ENCODE data around the gene HMMR. TPM values are rescaled to one million over a fixed set of nuclear protein-coding genes. Genes with fewer than 3 reads are reported as not detected.

Gene HMMR
- total RNA-seq, 2 donors from 2014 or later = 68.0 to 79.8 TPM

- ATAC-seq (replicated peaks) = peak; percentile 60
- Mint-ChIP-seq H3K27ac (no peak overlapping the region), H3K36me3 (ENCODE audit: low read depth) (peaks cover 72% of the 10 kb centered on the region), H3K9me3 (no peaks in the 10 kb centered on the region), H3K27me3 (no peaks in the 10 kb centered on the region), H3K4me1 (no peaks in the 10 kb centered on the region), H3K4me3 (no peak overlapping the region)
Observed at GRCh38 chr5:163478126-163478981, 17.9 kb downstream of the HMMR start.

- no peaks in the 10 kb centered on the region for H3K4me1 Mint-ChIP-seq
- peaks cover 70% of the 10 kb centered on the region for H3K36me3 Mint-ChIP-seq (ENCODE audit: low read depth)
- no peak overlapping the region for H3K27ac Mint-ChIP-seq
- ATAC-seq (replicated peaks) = peak; percentile 37
- no peaks in the 10 kb centered on the region for H3K27me3 Mint-ChIP-seq
- no peak overlapping the region for H3K4me3 Mint-ChIP-seq
- H3K9me3 Mint-ChIP-seq = no peaks in the 10 kb centered on the region
Observed at GRCh38 chr5:163478982-163479271, 18.5 kb downstream of the HMMR start.

- ATAC-seq (replicated peaks) = no peak
- H3K36me3 Mint-ChIP-seq (ENCODE audit: low read depth) = peaks cover 29% of the 10 kb centered on the region
Observed at GRCh38 chr5:163489055-163489744, 28.8 kb downstream of the HMMR start.

GRCh38 chr5:163489745-163490075 lies 29.3 kb downstream of the HMMR start:
- H3K4me1 Mint-ChIP-seq = no peaks in the 10 kb centered on the region
- no peak for ATAC-seq (replicated peaks)
- H3K4me3 Mint-ChIP-seq = no peak overlapping the region
- H3K27ac Mint-ChIP-seq = no peak overlapping the region
- H3K36me3 Mint-ChIP-seq (ENCODE audit: low read depth) = peaks cover 26% of the 10 kb centered on the region
- no peaks in the 10 kb centered on the region for H3K27me3 Mint-ChIP-seq
- no peaks in the 10 kb centered on the region for H3K9me3 Mint-ChIP-seq

More at GRCh38 chr5:163489055-163489744, 28.8 kb downstream of the HMMR start:
- no peak overlapping the region for H3K4me3 Mint-ChIP-seq
- no peaks in the 10 kb centered on the region for H3K27me3 Mint-ChIP-seq
- H3K4me1 Mint-ChIP-seq = no peaks in the 10 kb centered on the region
- no peaks in the 10 kb centered on the region for H3K9me3 Mint-ChIP-seq
- no peak overlapping the region for H3K27ac Mint-ChIP-seq

GRCh38 chr5:163496286-163496685 lies 35.9 kb downstream of the HMMR start:
- Mint-ChIP-seq H3K27ac (no peak overlapping the region), H3K4me1 (no peaks in the 10 kb centered on the region), H3K27me3 (no peaks in the 10 kb centered on the region), H3K36me3 (ENCODE audit: low read depth) (peaks cover 3% of the 10 kb centered on the region), H3K4me3 (no peak overlapping the region), H3K9me3 (no peaks in the 10 kb centered on the region)
- ATAC-seq (replicated peaks) = no peak

GRCh38 chr5:163497315-163497714 lies 36.9 kb downstream of the HMMR start:
- no peaks in the 10 kb centered on the region for H3K36me3 Mint-ChIP-seq (ENCODE audit: low read depth)

GRCh38 chr5:163498886-163499285 lies 38.5 kb downstream of the HMMR start:
- no peak for ATAC-seq (replicated peaks)
- Mint-ChIP-seq H3K4me3 (no peak overlapping the region), H3K27me3 (no peaks in the 10 kb centered on the region), H3K36me3 (ENCODE audit: low read depth) (no peaks in the 10 kb centered on the region), H3K4me1 (peaks cover 6% of the 10 kb centered on the region), H3K27ac (no peak overlapping the region), H3K9me3 (no peaks in the 10 kb centered on the region)

More at GRCh38 chr5:163497315-163497714, 36.9 kb downstream of the HMMR start:
- Mint-ChIP-seq H3K27ac (no peak overlapping the region), H3K27me3 (no peaks in the 10 kb centered on the region), H3K9me3 (no peaks in the 10 kb centered on the region), H3K4me3 (no peak overlapping the region), H3K4me1 (no peaks in the 10 kb centered on the region)
- no peak for ATAC-seq (replicated peaks)

GRCh38 chr5:163502521-163502920 lies 42.1 kb downstream of the HMMR start:
- Mint-ChIP-seq H3K9me3 (no peaks in the 10 kb centered on the region), H3K4me1 (peaks cover 6% of the 10 kb centered on the region), H3K27ac (peak overlapping the region; percentile 99), H3K36me3 (ENCODE audit: low read depth) (peaks cover 26% of the 10 kb centered on the region), H3K27me3 (no peaks in the 10 kb centered on the region), H3K4me3 (peak overlapping the region; percentile 93)
- no peak for ATAC-seq (replicated peaks)

- ATAC-seq (replicated peaks) = no peak
- Mint-ChIP-seq H3K9me3 (no peaks in the 10 kb centered on the region), H3K27ac (peak overlapping the region; percentile 99), H3K4me3 (peak overlapping the region; percentile 93), H3K36me3 (ENCODE audit: low read depth) (peaks cover 34% of the 10 kb centered on the region), H3K27me3 (no peaks in the 10 kb centered on the region), H3K4me1 (peaks cover 6% of the 10 kb centered on the region)
Observed at GRCh38 chr5:163503106-163504078, 43.0 kb downstream of the HMMR start.

- peak; percentile 15 for ATAC-seq (replicated peaks)
- Mint-ChIP-seq H3K27ac (peak overlapping the region; percentile 99), H3K9me3 (no peaks in the 10 kb centered on the region), H3K4me3 (peak overlapping the region; percentile 93), H3K4me1 (peaks cover 6% of the 10 kb centered on the region), H3K27me3 (no peaks in the 10 kb centered on the region), H3K36me3 (ENCODE audit: low read depth) (peaks cover 44% of the 10 kb centered on the region)
Observed at GRCh38 chr5:163504079-163504931, 43.9 kb downstream of the HMMR start.

- Mint-ChIP-seq H3K4me3 (peak overlapping the region; percentile 93), H3K27me3 (no peaks in the 10 kb centered on the region), H3K27ac (peak overlapping the region; percentile 99), H3K36me3 (ENCODE audit: low read depth) (peaks cover 51% of the 10 kb centered on the region), H3K4me1 (peaks cover 6% of the 10 kb centered on the region), H3K9me3 (no peaks in the 10 kb centered on the region)
- peak; percentile 1 for ATAC-seq (replicated peaks)
Observed at GRCh38 chr5:163505049-163505367, 44.6 kb downstream of the HMMR start.

GRCh38 chr5:163505368-163506094 lies 45.1 kb downstream of the HMMR start, which contains the start of gene MAT2B:
TSS of gene MAT2B (plus strand) at chr5:163505619. CDS start at chr5:163505687, 68 bp downstream.
- H3K4me1 Mint-ChIP-seq = peaks cover 6% of the 10 kb centered on the region
- peak within 1 kb of the TSS; percentile 99 for H3K27ac Mint-ChIP-seq
- peaks cover 55% of the 10 kb centered on the region for H3K36me3 Mint-ChIP-seq (ENCODE audit: low read depth)
- peak within 1 kb of the TSS; percentile 93 for H3K4me3 Mint-ChIP-seq
- H3K9me3 Mint-ChIP-seq = no peaks in the 10 kb centered on the region
- ATAC-seq (replicated peaks) = peak; percentile 82
- no peaks in the 10 kb centered on the region for H3K27me3 Mint-ChIP-seq

GRCh38 chr5:163506095-163506457 lies 45.6 kb downstream of the HMMR start:
- ATAC-seq (replicated peaks) = peak; percentile 59
- Mint-ChIP-seq H3K9me3 (no peaks in the 10 kb centered on the region), H3K36me3 (ENCODE audit: low read depth) (peaks cover 60% of the 10 kb centered on the region), H3K4me1 (peaks cover 6% of the 10 kb centered on the region), H3K27me3 (no peaks in the 10 kb centered on the region), H3K27ac (peak overlapping the region; percentile 99), H3K4me3 (peak overlapping the region; percentile 93)

Measured in activated T-helper 17 cell treated with anti-CD3 and anti-CD28 coated beads, Interleukin-2, amount 50 U/mL, for 72 hours (primary cell).